Measurements from ENCODE around the gene ENC1. TPM values are rescaled to one million over a fixed set of nuclear protein-coding genes. Genes with fewer than 3 reads are reported as not detected.

ENC1 gene
- polyA plus RNA-seq, 2 of the 4 experiments (the other 2 are of a cell fraction): 17.0 to 20.0 TPM

DNA sequence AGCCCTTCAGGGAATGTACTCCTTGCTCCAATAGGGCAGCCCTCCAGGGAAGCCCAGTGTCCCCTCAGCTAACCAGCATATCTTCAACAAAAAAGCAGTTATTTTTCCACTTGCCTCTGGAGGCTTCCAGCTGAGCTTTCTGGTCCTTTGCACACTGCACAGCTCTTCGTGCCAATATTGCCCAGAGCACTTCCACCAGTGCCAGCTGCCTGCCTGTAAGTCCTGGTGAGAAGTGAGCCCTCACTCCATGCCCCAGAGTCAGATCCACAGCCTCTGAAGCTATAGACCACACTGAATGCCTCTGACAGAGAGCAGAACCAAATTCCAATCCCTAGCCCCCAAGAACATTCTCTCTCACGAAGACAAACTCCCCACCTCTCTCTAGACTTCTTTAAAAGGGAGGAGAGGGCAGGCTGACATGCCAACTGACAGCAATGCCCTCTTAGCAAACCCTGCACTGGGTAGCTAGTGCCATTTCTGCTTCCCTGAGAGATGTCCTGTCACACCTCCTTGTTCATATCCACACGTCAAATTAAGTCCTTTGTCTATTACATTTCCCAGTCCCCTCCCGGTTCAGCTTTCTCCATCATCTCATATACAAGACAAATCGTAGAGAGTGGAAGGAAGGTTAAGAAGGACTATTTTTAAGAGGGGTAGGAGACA, 31.8 kb upstream of the ENC1 start:
- TF ChIP-seq ATOH8 (CRISPR knock-in tag; IDR thresholded peaks at IDR 0.05; ENCODE audit: low read depth) (no peak), CEBPB (IDR thresholded peaks at IDR 0.05) (no peak), REST (IDR thresholded peaks at IDR 0.05) (no peak), EP300 (IDR thresholded peaks at IDR 0.05) (no peak), RARB (CRISPR knock-in tag; IDR thresholded peaks at IDR 0.05) (no peak), HOXB5 (CRISPR knock-in tag; IDR thresholded peaks at IDR 0.05) (no peak), RFX5 (IDR thresholded peaks at IDR 0.05) (no peak), NFE2L2 (conservative IDR thresholded peaks at IDR 0.05; ENCODE audit: low read length) (no peak), RCOR1 (IDR thresholded peaks at IDR 0.05; ENCODE audit: low read depth, low read length) (no peak), JUN (IDR thresholded peaks at IDR 0.05) (no peak), HOXB13 (CRISPR knock-in tag; IDR thresholded peaks at IDR 0.05; ENCODE audit: low read depth) (no peak), MAFK (IDR thresholded peaks at IDR 0.05; ENCODE audit: partially characterized antibody) (no peak), PBX3 (IDR thresholded peaks at IDR 0.05) (no peak), FOSL2 (IDR thresholded peaks at IDR 0.05) (no peak), FOSL2 (CRISPR knock-in tag; IDR thresholded peaks at IDR 0.05) (no peak), FOSB (CRISPR knock-in tag; IDR thresholded peaks at IDR 0.05) (no peak)
- TF ChIP-seq, protein P1, sequence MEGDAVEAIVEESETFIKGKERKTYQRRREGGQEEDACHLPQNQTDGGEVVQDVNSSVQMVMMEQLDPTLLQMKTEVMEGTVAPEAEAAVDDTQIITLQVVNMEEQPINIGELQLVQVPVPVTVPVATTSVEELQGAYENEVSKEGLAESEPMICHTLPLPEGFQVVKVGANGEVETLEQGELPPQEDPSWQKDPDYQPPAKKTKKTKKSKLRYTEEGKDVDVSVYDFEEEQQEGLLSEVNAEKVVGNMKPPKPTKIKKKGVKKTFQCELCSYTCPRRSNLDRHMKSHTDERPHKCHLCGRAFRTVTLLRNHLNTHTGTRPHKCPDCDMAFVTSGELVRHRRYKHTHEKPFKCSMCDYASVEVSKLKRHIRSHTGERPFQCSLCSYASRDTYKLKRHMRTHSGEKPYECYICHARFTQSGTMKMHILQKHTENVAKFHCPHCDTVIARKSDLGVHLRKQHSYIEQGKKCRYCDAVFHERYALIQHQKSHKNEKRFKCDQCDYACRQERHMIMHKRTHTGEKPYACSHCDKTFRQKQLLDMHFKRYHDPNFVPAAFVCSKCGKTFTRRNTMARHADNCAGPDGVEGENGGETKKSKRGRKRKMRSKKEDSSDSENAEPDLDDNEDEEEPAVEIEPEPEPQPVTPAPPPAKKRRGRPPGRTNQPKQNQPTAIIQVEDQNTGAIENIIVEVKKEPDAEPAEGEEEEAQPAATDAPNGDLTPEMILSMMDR (IDR thresholded peaks at IDR 0.05): no peak
- Histone ChIP-seq H3K4me1 (0 out of 3 replicates have a peak, but pooled peaks cover 6% of the 10 kb centered on the region), H3K4me3 (no peak overlapping the region), H3K4me2 (no peak overlapping the region), H3K9me3 (no peaks in the 10 kb centered on the region), H3K27ac (no peak overlapping the region)
- no peak for DNase-seq (ENCODE audit: low read depth in 1 of 2, low spot score in 1 of 2)
- FAIRE-seq: no peak
- 20% methylated on average over 5 of the region's 5 CpGs for WGBS (ENCODE audit: missing lambda C conversion rate)
- ChIA-PET POLR2A (interaction anchor here (1.1 kb wide), 1 partner anchor 13 kb away, joined by 3 read pairs; the partner anchor contains the start of gene HEXB), CTCF (interaction anchor here (0.6 to 6.6 kb wide), 21 partner anchors 10 to 1584 kb away, joined by 3 to 117 read pairs (median 4); no protein-coding TSS in a partner anchor)
- peak in 1 of 2 experiments; percentile 15; a peak in 2 of 6 replicates for ATAC-seq

DNA sequence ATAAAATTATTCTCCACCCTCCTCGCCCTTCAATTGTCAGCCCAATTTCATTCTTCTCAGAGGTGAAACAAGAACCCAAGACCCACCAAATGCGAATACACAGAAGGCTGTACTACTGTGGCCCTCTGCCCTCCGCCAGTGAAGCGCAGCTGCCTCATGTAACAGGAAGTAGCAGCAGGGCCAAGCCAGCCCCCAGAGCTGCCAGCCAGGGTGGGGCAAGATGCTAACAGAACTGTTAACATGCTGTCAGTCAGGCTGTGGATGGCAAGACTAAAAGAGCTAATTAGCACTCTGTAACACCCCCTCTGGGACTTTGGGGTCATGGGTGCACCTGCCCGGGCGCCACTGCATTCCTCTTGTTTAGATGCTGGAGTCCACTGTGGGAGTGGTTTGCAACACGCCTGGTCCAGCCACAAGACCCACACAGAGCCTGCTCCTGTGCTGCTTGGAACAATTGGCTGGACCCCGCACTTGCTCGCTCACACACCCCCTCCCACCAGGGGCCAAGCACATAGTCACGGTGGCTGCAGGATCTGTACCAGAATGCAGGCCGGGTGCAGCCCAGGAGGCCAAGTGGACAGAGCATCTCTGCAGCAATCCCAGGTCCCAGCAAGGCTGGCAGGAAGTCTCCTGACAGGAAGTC, 30.0 kb upstream of the ENC1 start:
- CTCF ChIA-PET: no interaction called here
- ATAC-seq: no peak
- TF ChIP-seq BCL3 (IDR thresholded peaks at IDR 0.05): no peak
- TF ChIP-seq SREBF2 (IDR thresholded peaks at IDR 0.05): no peak
- no peak for TF ChIP-seq HOXA7 (CRISPR knock-in tag; IDR thresholded peaks at IDR 0.05)
- no peak for TF ChIP-seq EP300 (IDR thresholded peaks at IDR 0.05)
- no peak for TF ChIP-seq ZC3H11A (IDR thresholded peaks at IDR 0.05)
- TF ChIP-seq POLR2A (IDR thresholded peaks at IDR 0.05; ENCODE audit: low read length): no peak
- TF ChIP-seq, protein P2, sequence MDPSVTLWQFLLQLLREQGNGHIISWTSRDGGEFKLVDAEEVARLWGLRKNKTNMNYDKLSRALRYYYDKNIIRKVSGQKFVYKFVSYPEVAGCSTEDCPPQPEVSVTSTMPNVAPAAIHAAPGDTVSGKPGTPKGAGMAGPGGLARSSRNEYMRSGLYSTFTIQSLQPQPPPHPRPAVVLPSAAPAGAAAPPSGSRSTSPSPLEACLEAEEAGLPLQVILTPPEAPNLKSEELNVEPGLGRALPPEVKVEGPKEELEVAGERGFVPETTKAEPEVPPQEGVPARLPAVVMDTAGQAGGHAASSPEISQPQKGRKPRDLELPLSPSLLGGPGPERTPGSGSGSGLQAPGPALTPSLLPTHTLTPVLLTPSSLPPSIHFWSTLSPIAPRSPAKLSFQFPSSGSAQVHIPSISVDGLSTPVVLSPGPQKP (IDR thresholded peaks at IDR 0.05; ENCODE audit: low read depth, low read length): no peak
- TF ChIP-seq CHD2 (IDR thresholded peaks at IDR 0.05; ENCODE audit: low read length, partially characterized antibody): no peak
- TF ChIP-seq KDM1A (IDR thresholded peaks at IDR 0.05; ENCODE audit: low read depth): no peak
- TF ChIP-seq JUN (IDR thresholded peaks at IDR 0.05): no peak
- TF ChIP-seq RNF2 (IDR thresholded peaks at IDR 0.05; ENCODE audit: borderline replicate concordance, low read depth): no peak
- TF ChIP-seq TFCP2L1 (CRISPR knock-in tag; IDR thresholded peaks at IDR 0.05): no peak
- no peak for TF ChIP-seq HOXB13 (CRISPR knock-in tag; IDR thresholded peaks at IDR 0.05; ENCODE audit: low read depth)
- no peak for TF ChIP-seq KDM5A (IDR thresholded peaks at IDR 0.05)

More for the DNA sequence above, 30.0 kb upstream of the ENC1 start:
- no peaks in the 10 kb centered on the region for H3K9me3 ChIP-seq
- H3K27ac ChIP-seq: no peak overlapping the region
- no peak for FAIRE-seq
- WGBS (ENCODE audit: missing lambda C conversion rate): 60% methylated on average over 9 of the region's 11 CpGs
- no peak for DNase-seq (ENCODE audit: low read depth in 1 of 2, low spot score in 1 of 2)
- no peak overlapping the region for H3K4me2 ChIP-seq
- H3K4me3 ChIP-seq: no peak overlapping the region
- POLR2A ChIA-PET: no interaction called here
- H3K4me1 ChIP-seq: 0 out of 3 replicates have a peak, but pooled peaks cover 6% of the 10 kb centered on the region

Measured in A549 (cell line).